22Rv1 (cell line): ENCODE data around the gene DTYMK.
"Not testable (repeated sequence)": the region's sequence is repeated elsewhere in the genome, so short reads cannot be mapped to it uniquely, and the experiment has no call there.

Experiments
- H3K27ac ChIP-seq: fragments of 450-650 bp; 2 replicates; pipeline ENCODE4 v1.5.1; 2017
- ZFX ChIP-seq: fragments of 450-650 bp; IDR thresholded peaks from 2 replicates; pipeline ENCODE4 v1.6.1; 2017; ENCODE audit warnings: antibody characterized with exemption, borderline replicate concordance
- TF ChIP-seq, protein P1 (sequence below): fragments of 450-650 bp; IDR thresholded peaks from 2 replicates; pipeline ENCODE4 v1.5.1; 2017; ENCODE audit warnings: mild to moderate bottlenecking

Gene DTYMK, protein sequence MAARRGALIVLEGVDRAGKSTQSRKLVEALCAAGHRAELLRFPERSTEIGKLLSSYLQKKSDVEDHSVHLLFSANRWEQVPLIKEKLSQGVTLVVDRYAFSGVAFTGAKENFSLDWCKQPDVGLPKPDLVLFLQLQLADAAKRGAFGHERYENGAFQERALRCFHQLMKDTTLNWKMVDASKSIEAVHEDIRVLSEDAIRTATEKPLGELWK

DNA sequence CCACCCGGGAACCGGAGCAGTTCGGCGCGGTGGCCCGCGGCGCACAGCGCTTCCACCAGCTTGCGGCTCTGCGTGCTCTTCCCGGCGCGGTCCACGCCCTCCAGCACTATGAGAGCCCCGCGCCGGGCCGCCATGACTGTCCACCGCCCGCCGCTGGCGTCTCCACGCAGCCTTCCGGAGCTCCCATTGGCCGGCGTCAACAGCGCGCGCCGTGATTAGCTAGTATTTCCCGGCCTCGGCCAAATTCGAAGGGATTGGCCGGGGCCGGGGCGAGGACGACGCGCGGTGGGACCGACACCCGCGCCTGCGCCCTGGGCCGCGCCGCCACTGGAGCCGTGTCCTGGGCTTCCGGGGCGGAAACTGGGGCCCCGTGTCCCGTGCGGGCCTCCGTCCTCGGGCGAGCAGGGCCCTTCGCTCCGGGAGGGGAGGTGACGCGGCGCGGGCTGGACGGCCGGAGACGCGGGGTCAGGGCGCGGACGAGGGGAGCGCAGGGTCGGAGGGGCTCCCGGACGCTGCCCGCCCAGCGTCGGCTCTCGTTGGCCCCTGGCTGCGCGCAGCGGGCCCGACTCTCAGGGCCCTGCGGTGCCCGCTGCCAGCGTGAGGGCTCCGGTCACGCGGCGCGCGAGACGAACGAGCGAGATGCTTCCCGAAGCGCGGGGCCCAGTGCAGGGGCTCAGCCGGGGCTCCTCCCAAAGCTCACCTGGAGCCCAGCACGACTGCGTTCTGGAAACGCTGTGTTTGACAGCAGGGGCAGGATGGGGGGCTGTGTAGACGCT, at the start of gene DTYMK:
Gene DTYMK, minus strand, starts transcription at position 166 of the 776 bp plus-strand sequence. Its CDS starts 32 bp downstream, at position 134.
- TF ChIP-seq, protein P1, sequence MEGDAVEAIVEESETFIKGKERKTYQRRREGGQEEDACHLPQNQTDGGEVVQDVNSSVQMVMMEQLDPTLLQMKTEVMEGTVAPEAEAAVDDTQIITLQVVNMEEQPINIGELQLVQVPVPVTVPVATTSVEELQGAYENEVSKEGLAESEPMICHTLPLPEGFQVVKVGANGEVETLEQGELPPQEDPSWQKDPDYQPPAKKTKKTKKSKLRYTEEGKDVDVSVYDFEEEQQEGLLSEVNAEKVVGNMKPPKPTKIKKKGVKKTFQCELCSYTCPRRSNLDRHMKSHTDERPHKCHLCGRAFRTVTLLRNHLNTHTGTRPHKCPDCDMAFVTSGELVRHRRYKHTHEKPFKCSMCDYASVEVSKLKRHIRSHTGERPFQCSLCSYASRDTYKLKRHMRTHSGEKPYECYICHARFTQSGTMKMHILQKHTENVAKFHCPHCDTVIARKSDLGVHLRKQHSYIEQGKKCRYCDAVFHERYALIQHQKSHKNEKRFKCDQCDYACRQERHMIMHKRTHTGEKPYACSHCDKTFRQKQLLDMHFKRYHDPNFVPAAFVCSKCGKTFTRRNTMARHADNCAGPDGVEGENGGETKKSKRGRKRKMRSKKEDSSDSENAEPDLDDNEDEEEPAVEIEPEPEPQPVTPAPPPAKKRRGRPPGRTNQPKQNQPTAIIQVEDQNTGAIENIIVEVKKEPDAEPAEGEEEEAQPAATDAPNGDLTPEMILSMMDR = no peak
- TF ChIP-seq ZFX = no peak
- H3K27ac ChIP-seq = peak within 1 kb of the TSS; percentile 90

DNA sequence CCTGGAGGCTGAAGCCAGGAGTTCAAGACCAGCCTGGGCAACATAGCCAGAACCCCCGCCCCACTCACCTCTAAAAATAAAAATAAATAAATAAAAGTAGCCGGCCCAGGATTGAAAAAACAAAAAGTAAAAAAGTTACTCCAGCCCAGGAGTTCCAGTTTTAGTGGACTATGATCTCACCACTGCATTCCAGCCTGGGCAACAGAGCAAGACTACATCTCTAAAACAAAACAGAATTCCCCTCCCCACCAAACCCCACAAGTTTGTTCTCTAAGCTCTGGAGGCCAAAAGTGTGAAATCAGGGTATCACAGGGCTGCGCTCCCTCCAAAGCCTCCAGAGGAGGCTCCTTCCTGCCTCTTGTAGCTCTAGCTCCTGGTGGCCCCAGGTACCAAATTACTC, 49.5 kb upstream of the DTYMK start:
- H3K27ac ChIP-seq = no peak overlapping the region
- no peak for TF ChIP-seq ZFX

DNA sequence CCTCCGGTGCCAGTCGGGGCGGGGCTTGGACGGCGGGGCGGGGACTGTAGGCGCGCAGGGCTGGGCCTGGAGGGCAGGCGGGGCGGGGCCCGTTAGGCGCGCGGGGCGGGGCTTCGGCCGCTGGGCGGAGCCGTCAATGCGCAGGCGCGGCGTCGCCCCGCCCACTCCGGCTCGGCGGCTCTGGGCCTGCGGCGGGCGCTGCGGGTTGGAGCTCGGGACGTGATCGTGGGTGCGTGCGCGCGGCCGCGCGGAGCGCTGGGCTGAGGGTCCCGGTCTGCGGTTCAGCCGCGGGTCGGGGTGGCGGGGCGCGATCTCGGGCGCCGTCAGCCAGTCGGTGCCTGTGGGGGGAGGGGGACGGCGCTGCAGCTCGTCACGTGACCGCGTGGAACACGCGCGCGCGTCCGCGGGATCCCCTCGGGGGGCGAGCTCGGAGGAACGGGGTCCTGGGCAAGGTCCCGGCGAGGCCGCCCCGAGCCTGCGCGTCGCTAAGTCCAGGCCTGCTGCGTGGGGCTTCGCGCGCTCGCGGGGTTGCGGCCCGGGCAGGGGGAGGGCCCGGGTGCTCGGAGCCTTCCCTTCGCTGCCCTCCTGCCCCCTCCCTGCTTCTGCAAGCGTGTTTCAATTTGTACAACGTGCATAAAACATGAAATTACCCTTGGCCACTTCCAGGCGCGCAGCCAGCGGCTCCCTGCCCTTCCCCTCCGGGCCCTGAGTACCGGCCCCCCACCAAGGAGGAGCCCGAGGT, 48.0 kb upstream of the DTYMK start, which contains the start of gene D2HGDH:
Gene D2HGDH, plus strand, starts transcription at position 164 of the 742 bp plus-strand sequence. CDS start 595 bp downstream, outside the sequence.
- peak within 1 kb of the TSS; percentile 75 for H3K27ac ChIP-seq
- TF ChIP-seq ZFX = no peak
- TF ChIP-seq, protein P1 = no peak

DNA sequence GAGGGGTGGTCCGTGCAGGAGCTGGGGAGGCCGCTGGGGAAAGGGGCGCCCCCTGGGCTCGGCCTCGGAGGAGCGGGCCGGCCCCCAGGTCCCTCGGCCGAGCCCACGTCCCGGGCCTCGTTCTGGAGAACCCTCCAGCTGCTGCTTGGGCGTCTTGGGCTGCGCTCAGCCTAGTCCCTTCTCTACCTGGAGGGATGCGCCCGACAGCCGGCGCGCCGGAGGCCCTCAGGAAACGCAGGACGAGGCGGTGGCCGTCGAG, 47.5 kb upstream of the DTYMK start:
- peak overlapping the region; percentile 75 for H3K27ac ChIP-seq
- TF ChIP-seq ZFX = no peak
- TF ChIP-seq, protein P1 = peak; percentile 16; the same call in 1 of the 2 replicates

DNA sequence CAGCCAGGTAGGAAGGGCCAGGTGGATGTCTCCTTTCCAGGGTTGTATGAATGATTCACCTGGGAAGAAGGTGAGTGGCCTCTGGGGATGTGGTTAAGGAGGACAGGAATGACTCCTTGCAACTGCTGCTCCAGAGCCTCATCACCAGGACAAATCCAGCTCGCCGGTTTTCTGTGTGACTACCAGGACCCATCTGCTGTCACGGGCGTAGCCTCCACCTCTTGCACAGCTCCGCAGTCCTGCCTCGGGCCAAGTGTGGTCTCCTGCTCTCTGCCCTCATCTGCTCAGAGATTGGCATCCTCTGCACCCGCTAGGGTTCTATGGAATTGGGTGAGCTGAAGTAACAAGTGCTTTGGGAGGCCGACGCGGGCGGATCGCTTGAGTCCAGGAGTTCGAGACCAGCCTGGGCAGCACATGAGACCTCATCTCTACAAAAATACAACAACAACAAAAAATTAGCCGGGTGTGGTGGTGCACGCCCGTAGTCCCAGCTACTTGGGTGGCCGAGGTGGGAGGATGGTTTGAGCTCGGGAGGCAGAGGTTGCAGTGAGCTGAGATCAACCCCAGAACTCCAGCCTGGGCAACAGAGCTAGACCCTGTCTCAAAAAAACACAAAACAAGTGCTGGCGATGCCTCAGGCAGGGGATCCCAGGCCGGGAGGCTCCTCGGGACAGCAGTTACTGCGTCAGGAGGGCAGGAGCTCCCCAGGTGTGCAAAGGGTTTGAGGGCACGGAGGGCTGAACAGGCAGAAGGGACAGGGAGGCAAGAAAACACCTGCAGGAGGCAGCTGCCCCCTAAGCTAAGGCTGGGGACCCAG, 47.0 kb upstream of the DTYMK start:
- peak overlapping the region; percentile 75; the same call in 1 of the 2 replicates for H3K27ac ChIP-seq

DNA sequence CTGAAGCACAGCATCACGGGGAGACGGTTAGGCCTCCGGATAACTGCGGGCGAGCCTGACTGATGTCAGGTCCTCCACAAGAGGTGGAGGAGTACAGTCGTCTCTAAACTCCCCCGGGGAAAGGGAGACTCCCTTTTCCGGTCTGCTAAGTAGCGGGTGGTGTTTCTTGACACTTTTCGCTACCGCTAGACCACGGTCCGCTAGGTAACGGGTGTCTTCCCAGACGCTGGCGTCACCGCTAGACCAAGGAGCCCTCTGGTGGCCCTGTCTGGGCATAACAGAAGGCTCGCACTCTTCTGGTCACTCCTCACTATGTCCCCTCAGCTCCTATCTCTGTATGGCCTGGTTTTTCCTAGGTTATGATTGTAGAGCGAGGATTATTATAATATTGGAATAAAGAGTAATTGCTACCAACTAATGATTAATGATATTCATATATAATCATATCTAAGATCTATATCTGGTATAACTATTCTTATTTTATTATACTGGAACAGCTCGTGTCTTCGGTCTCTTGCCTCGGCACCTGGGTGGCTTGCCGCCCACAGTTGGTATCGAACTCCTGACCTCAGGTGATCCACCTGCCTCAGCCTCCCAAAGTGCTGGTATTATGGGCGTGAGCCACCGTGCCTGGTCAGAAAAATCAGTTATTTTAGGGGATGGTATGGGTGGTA, 46.0 kb upstream of the DTYMK start:
- H3K27ac ChIP-seq = not testable (repeated sequence)
- TF ChIP-seq, protein P1 = peak; percentile 80

More for the DNA sequence above, 47.0 kb upstream of the DTYMK start:
- TF ChIP-seq, protein P1 = no peak
- no peak for TF ChIP-seq ZFX
